Measurements from ENCODE around the gene HECW1. TPM values are rescaled to one million over a fixed set of nuclear protein-coding genes. Genes with fewer than 3 reads are reported as not detected.

The HECW1 gene
- total RNA-seq, 1 donor from 2014 or later = 0.46 TPM

DNA sequence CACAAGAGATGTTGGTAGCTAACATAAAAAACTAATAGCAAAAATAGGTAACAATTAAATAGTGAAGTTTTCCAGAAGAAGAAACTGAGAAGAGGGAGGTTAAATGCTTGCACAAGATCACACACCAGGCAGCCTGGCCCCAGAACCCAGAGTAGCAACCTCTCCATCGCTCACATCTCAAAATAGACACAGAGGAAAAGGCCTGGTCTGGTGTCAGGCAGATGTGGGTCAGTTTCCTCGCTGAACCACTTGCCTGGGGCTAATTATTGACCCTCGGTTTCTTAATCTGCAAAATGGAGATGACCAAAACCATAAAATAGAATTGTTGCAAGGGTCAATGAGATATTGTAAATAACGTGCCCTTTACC is 425.9 kb downstream of the HECW1 start:
- H3K27me3 ChIP-seq (ENCODE audit: control insufficient read depth, insufficient read depth, low read length) = no peaks in the 10 kb centered on the region
- TF ChIP-seq, protein P1, sequence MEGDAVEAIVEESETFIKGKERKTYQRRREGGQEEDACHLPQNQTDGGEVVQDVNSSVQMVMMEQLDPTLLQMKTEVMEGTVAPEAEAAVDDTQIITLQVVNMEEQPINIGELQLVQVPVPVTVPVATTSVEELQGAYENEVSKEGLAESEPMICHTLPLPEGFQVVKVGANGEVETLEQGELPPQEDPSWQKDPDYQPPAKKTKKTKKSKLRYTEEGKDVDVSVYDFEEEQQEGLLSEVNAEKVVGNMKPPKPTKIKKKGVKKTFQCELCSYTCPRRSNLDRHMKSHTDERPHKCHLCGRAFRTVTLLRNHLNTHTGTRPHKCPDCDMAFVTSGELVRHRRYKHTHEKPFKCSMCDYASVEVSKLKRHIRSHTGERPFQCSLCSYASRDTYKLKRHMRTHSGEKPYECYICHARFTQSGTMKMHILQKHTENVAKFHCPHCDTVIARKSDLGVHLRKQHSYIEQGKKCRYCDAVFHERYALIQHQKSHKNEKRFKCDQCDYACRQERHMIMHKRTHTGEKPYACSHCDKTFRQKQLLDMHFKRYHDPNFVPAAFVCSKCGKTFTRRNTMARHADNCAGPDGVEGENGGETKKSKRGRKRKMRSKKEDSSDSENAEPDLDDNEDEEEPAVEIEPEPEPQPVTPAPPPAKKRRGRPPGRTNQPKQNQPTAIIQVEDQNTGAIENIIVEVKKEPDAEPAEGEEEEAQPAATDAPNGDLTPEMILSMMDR (IDR thresholded peaks at IDR 0.05; ENCODE audit: insufficient read depth, low read length, poor library complexity, severe bottlenecking) = no peak

DNA sequence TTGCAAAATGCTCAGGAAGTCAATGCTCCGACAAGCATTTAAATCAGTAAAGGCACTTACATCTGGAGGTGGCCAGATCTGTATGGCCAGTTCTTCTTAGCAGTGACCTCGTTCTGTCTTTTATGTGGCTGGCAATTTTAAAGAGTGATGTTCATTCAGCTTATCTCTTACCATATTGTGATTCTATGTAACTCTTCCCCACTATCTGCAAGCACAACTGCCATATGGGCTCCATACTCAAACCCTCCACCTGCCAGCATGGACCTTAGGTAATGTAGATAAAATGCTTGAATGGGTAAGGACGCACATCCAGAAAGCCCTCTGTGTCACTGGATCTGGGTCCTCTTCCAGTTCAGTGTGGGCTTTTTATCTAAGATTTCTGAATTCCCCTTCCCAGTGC is 428.0 kb downstream of the HECW1 start:
- Histone ChIP-seq H3K4me3 (ENCODE audit: low read depth, low read length) (no peak overlapping the region), H3K27me3 (ENCODE audit: control insufficient read depth, insufficient read depth, low read length) (no peaks in the 10 kb centered on the region), H3K36me3 (ENCODE audit: control insufficient read depth, insufficient read depth, low read length) (no peaks in the 10 kb centered on the region)
- DNase-seq (ENCODE audit: low read depth) = no peak
- TF ChIP-seq, protein P1 (IDR thresholded peaks at IDR 0.05; ENCODE audit: insufficient read depth, low read length, poor library complexity, severe bottlenecking) = no peak

More for the DNA sequence above, 425.9 kb downstream of the HECW1 start:
- no peak for DNase-seq (ENCODE audit: low read depth)
- no peak overlapping the region for H3K4me3 ChIP-seq (ENCODE audit: low read depth, low read length)
- H3K36me3 ChIP-seq (ENCODE audit: control insufficient read depth, insufficient read depth, low read length) = no peaks in the 10 kb centered on the region

DNA sequence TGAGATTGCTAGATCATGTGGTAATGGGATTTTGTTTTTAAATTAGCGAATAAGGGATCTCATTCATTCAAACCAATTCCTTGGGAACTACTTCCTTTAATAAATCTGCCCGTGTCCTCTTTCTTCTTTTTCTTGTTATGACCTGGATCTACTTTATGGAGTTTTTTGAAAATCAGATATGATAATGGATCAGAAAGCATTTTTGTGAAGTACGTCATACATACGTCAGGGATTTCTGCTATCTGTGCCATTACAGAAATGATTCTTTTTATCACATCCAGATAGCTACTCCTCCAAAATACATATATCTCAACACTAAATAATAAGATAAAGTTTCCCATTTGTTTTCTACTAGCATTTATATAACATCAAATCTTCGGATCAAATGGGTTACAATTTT is 430.3 kb downstream of the HECW1 start:
- Histone ChIP-seq H3K4me3 (ENCODE audit: low read depth, low read length) (no peak overlapping the region), H3K36me3 (ENCODE audit: control insufficient read depth, insufficient read depth, low read length) (no peaks in the 10 kb centered on the region)
- TF ChIP-seq, protein P1 (IDR thresholded peaks at IDR 0.05; ENCODE audit: insufficient read depth, low read length, poor library complexity, severe bottlenecking) = no peak

DNA sequence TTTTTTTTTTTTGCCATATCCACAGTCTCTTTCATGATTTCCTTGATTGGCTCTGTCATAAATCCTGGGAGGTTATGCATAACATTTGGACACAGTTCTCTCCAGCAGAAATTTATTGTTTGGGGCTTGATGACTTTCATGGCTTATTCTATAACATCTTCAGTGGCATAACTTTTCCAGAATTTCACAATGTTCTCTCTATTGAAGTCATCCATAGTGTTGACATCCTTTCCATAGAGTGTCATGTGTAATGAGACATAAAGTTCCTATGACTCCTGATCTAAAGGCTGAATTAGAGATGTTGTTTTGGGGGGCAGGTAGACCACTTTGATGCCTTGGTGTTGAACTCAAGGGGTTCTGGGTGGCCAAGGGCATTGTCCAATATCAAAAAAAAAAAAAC is 433.8 kb downstream of the HECW1 start:
- DNase-seq (ENCODE audit: low read depth) = no peak
- Histone ChIP-seq H3K36me3 (ENCODE audit: control insufficient read depth, insufficient read depth, low read length) (no peaks in the 10 kb centered on the region), H3K4me3 (ENCODE audit: low read depth, low read length) (no peak overlapping the region), H3K27me3 (ENCODE audit: control insufficient read depth, insufficient read depth, low read length) (no peaks in the 10 kb centered on the region)
- TF ChIP-seq, protein P1 (IDR thresholded peaks at IDR 0.05; ENCODE audit: insufficient read depth, low read length, poor library complexity, severe bottlenecking) = no peak

More for the DNA sequence above, 430.3 kb downstream of the HECW1 start:
- H3K27me3 ChIP-seq (ENCODE audit: control insufficient read depth, insufficient read depth, low read length) = no peaks in the 10 kb centered on the region
- DNase-seq (ENCODE audit: low read depth) = no peak

DNA sequence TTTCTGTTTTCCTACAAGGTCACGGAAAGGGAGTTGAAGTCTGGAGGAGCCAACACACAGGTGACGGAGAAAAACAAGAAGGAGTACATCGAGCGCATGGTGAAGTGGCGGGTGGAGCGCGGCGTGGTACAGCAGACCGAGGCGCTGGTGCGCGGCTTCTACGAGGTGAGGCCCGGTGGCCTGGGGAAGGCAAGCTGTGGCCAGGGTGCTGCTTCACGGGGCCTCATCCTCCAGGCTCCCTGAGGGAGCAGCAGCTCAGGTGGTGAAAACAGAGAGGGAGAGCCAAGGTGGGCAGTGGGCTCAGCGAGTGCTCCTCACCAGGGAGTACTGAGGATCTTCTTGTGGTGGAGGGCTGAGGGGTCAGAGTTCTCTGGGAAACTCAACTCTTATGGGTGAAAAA is 438.0 kb downstream of the HECW1 start:
- Histone ChIP-seq H3K4me3 (ENCODE audit: low read depth, low read length) (no peak overlapping the region), H3K27me3 (ENCODE audit: control insufficient read depth, insufficient read depth, low read length) (no peaks in the 10 kb centered on the region), H3K36me3 (ENCODE audit: control insufficient read depth, insufficient read depth, low read length) (no peaks in the 10 kb centered on the region)
- DNase-seq (ENCODE audit: low read depth) = no peak
- TF ChIP-seq, protein P1 (IDR thresholded peaks at IDR 0.05; ENCODE audit: insufficient read depth, low read length, poor library complexity, severe bottlenecking) = no peak

DNA sequence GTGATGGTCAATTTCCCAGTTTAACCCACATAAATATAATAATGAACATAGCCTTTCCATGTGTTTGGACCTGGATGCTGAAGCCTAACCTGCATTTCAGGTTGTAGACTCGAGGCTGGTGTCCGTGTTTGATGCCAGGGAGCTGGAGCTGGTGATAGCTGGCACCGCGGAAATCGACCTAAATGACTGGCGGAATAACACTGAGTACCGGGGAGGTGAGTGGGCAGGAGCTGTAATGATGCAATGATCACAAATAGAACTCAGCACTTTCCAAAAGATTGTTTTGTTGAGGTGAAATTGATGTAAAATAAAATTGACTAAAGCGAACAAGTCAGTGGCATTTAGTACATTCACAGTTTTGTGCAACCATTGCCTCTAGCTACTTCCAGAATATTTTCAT is 439.7 kb downstream of the HECW1 start:
- H3K27me3 ChIP-seq (ENCODE audit: control insufficient read depth, insufficient read depth, low read length) = no peaks in the 10 kb centered on the region
- TF ChIP-seq, protein P1 (IDR thresholded peaks at IDR 0.05; ENCODE audit: insufficient read depth, low read length, poor library complexity, severe bottlenecking) = no peak
- no peaks in the 10 kb centered on the region for H3K36me3 ChIP-seq (ENCODE audit: control insufficient read depth, insufficient read depth, low read length)
- DNase-seq (ENCODE audit: low read depth) = no peak
- H3K4me3 ChIP-seq (ENCODE audit: low read depth, low read length) = no peak overlapping the region
